ENCODE data around the gene CASP2. TPM values are rescaled to one million over a fixed set of nuclear protein-coding genes. Genes with fewer than 3 reads are reported as not detected.

CASP2 gene
- polyA plus RNA-seq, 3 donors = 7.9 to 30.2 (median 12.2) TPM

- Mint-ChIP-seq H3K4me3 (peak within 1 kb of the TSS in 1 of 2 donors; percentile 9), H3K36me3 (peaks cover 0 to 2% of the 10 kb centered on the region in 2 donors), H3K27me3 (ENCODE audit: low read depth in 3 of 3) (peaks cover 0 to 3% (median 2%) of the 10 kb centered on the region in 3 donors), H3K4me1 (peaks cover 28% of the 10 kb centered on the region), H3K9me3 (peaks cover 0 to 2% (median 0%) of the 10 kb centered on the region in 7 donors), H3K27ac (no peak within 1 kb of the TSS)
- no peaks in the 10 kb centered on the region for H3K27me3 ChIP-seq (ENCODE audit: control insufficient read depth in 2 of 2, insufficient read depth in 2 of 2, low read length in 2 of 2)
- H3K4me1 ChIP-seq (ENCODE audit: control insufficient read depth in 1 of 2, insufficient read depth in 2 of 2, low read length in 2 of 2) = peaks cover 16 to 27% of the 10 kb centered on the region in 2 donors
- H3K27ac ChIP-seq (ENCODE audit: low read depth in 1 of 2, low read length in 2 of 2) = no peak within 1 kb of the TSS
- no peaks in the 10 kb centered on the region for H3K9me3 ChIP-seq (replicated peaks in 1 of 2; ENCODE audit: control insufficient read depth in 1 of 2, insufficient read depth in 1 of 2, low read length in 2 of 2)
- no peak within 1 kb of the TSS for H3K9ac ChIP-seq (ENCODE audit: insufficient read depth, low read length, poor library complexity, severe bottlenecking)
- H3K4me3 ChIP-seq (replicated peaks in 1 of 3; ENCODE audit: low read depth in 2 of 3, low read length in 3 of 3) = no peak within 1 kb of the TSS
- no peak for DNase-seq
- H3K4me2 ChIP-seq (replicated peaks; ENCODE audit: extremely low read depth, low read length, poor library complexity, severe bottlenecking) = no peak within 1 kb of the TSS
- TF ChIP-seq CTCF (IDR thresholded peaks at IDR 0.05) = no peak
- peaks cover 5% of the 10 kb centered on the region for H4K20me1 ChIP-seq (ENCODE audit: insufficient read depth, low read length)
- H3K79me2 ChIP-seq (ENCODE audit: insufficient read depth, low read length) = peaks cover 17% of the 10 kb centered on the region
- intact Hi-C loops (cut with micrococcal nuclease) = loop anchor here (5.0 to 10.0 kb wide), 2 partner anchors 43 to 90 kb away; no protein-coding TSS in a partner anchor
- no peak within 1 kb of the TSS for H2AFZ ChIP-seq (ENCODE audit: insufficient read depth, low read depth, low read length, poor library complexity, severe bottlenecking)
- no peaks in the 10 kb centered on the region for H3K36me3 ChIP-seq (replicated peaks in 1 of 2; ENCODE audit: control insufficient read depth in 1 of 2, insufficient read depth in 2 of 2, low read length in 2 of 2)
- WGBS (ENCODE audit: insufficient coverage) = 99% methylated on average over 9 of the region's 19 CpGs
Observed at GRCh38 chr7:143284591-143285469, 3.3 kb upstream of the CASP2 start, which contains the start of gene TMEM139. Gene TMEM139, plus strand, starts transcription at chr7:143284958. Its CDS starts 1,000 bp downstream, at chr7:143285958.

- H4K20me1 ChIP-seq (ENCODE audit: insufficient read depth, low read length) = peaks cover 11% of the 10 kb centered on the region
- peaks cover 23% of the 10 kb centered on the region for H3K79me2 ChIP-seq (ENCODE audit: insufficient read depth, low read length)
- TF ChIP-seq CTCF (IDR thresholded peaks at IDR 0.05) = no peak
- peaks cover 0 to 2% (median 0%) of the 10 kb centered on the region in 7 donors for H3K9me3 Mint-ChIP-seq
- WGBS (ENCODE audit: insufficient coverage) = 100% methylated on average over 2 of the region's 3 CpGs
- peaks cover 22 to 27% of the 10 kb centered on the region in 2 donors for H3K4me1 ChIP-seq (ENCODE audit: control insufficient read depth in 1 of 2, insufficient read depth in 2 of 2, low read length in 2 of 2)
- peaks cover 0 to 4% of the 10 kb centered on the region in 2 donors for H3K36me3 Mint-ChIP-seq
- no peak overlapping the region for H2AFZ ChIP-seq (ENCODE audit: insufficient read depth, low read depth, low read length, poor library complexity, severe bottlenecking)
- H3K27ac Mint-ChIP-seq = no peak overlapping the region
- H3K9me3 ChIP-seq (replicated peaks in 1 of 2; ENCODE audit: control insufficient read depth in 1 of 2, insufficient read depth in 1 of 2, low read length in 2 of 2) = no peaks in the 10 kb centered on the region
- intact Hi-C loops (cut with micrococcal nuclease) = loop anchor here (5.0 to 10.0 kb wide), 2 partner anchors 43 to 89 kb away; no protein-coding TSS in a partner anchor
- peak overlapping the region in 1 of 2 donors; percentile 9 for H3K4me3 Mint-ChIP-seq
- no peak for DNase-seq
- H3K4me2 ChIP-seq (replicated peaks; ENCODE audit: extremely low read depth, low read length, poor library complexity, severe bottlenecking) = no peak overlapping the region
- no peak overlapping the region for H3K27ac ChIP-seq (ENCODE audit: low read depth in 1 of 2, low read length in 2 of 2)
- H3K36me3 ChIP-seq (replicated peaks in 1 of 2; ENCODE audit: control insufficient read depth in 1 of 2, insufficient read depth in 2 of 2, low read length in 2 of 2) = no peaks in the 10 kb centered on the region
- H3K27me3 Mint-ChIP-seq (ENCODE audit: low read depth in 3 of 3) = peaks cover 0 to 3% (median 2%) of the 10 kb centered on the region in 3 donors
- peaks cover 28% of the 10 kb centered on the region for H3K4me1 Mint-ChIP-seq
- no peaks in the 10 kb centered on the region for H3K27me3 ChIP-seq (ENCODE audit: control insufficient read depth in 2 of 2, insufficient read depth in 2 of 2, low read length in 2 of 2)
- no peak overlapping the region for H3K9ac ChIP-seq (ENCODE audit: insufficient read depth, low read length, poor library complexity, severe bottlenecking)
- H3K4me3 ChIP-seq (replicated peaks in 1 of 3; ENCODE audit: low read depth in 2 of 3, low read length in 3 of 3) = no peak overlapping the region
Observed at GRCh38 chr7:143285470-143285778, 2.7 kb upstream of the CASP2 start.

Measured in CD14-positive monocyte (primary cell).